H1 (cell line): ENCODE data around the gene ALDH1B1. TPM values are rescaled to one million over a fixed set of nuclear protein-coding genes. Genes with fewer than 3 reads are reported as not detected.

Source experiments
- CTCF ChIA-PET: fragments of 300-600 bp; sonication (Branson Sonifier 250); formaldehyde crosslinking; loops from one replicate; lab custom pipeline; 2021; ENCODE audit not compliant: partially characterized antibody; lab: Charles Lee
- POLR2A ChIA-PET: fragments of 300-600 bp; sonication (Branson Sonifier 250); formaldehyde crosslinking; loops from one replicate; lab custom pipeline; 2021; ENCODE audit warnings: inconsistent platforms; ENCODE audit not compliant: partially characterized antibody; lab: Charles Lee
- DNase-seq, 2 experiments: peaks; one replicate each; pipeline versions ENCODE4 v3.0.0 to v3.0.0-alpha.2; 2010 to 2022; ENCODE audit warnings: low spot score in 2 of 2, low read depth in 1 of 2, mixed read lengths in 1 of 2
- FAIRE-seq: peaks from 2 replicates; lab custom pipeline; 2011; peaks lifted over from hg19 to GRCh38; lab: Jason Lieb, UNC
- H2AFZ ChIP-seq: 2 replicates; pipeline ENCODE4 v1.8.1; 2012; ENCODE audit warnings: low read length, inconsistent platforms
- H2AK5ac ChIP-seq: 2 replicates; pipeline ENCODE4 v1.6.1; 2013; ENCODE audit warnings: low read depth, low read length
- H2BK120ac ChIP-seq: replicated peaks from 2 replicates; pipeline ENCODE3; 2013; ENCODE audit warnings: low read depth, low read length, inconsistent platforms
- H2BK12ac ChIP-seq: 2 replicates; pipeline ENCODE4 v1.6.1; 2013; ENCODE audit warnings: low read depth, low read length
- H2BK15ac ChIP-seq: 2 replicates; pipeline ENCODE4 v1.6.1; 2013; ENCODE audit warnings: low read length
- H2BK20ac ChIP-seq: 2 replicates; pipeline ENCODE4 v1.6.1; 2013; ENCODE audit warnings: low read length
- H2BK5ac ChIP-seq: 2 replicates; pipeline ENCODE4 v1.6.1; 2013; ENCODE audit warnings: low read depth, low read length
- H3K14ac ChIP-seq: 2 replicates; pipeline ENCODE4 v1.6.1; 2013; ENCODE audit warnings: inconsistent platforms; ENCODE audit not compliant: insufficient read length
- H3K18ac ChIP-seq: 2 replicates; pipeline ENCODE4 v1.6.1; 2013; ENCODE audit warnings: low read length; ENCODE audit errors: extremely low read depth
- H3K23ac ChIP-seq: 2 replicates; pipeline ENCODE4 v1.6.1; 2013; ENCODE audit warnings: inconsistent platforms; ENCODE audit not compliant: insufficient read length
- H3K23me2 ChIP-seq: 2 replicates; pipeline ENCODE4 v1.6.1; 2013; ENCODE audit warnings: low read depth, low read length
- H3K27ac ChIP-seq: 2 replicates; pipeline ENCODE4 v1.6.1; 2011; ENCODE audit warnings: low read depth, low read length, inconsistent platforms
- H3K27me3 ChIP-seq, 4 experiments: replicated peaks in 1 of 4; 1 replicate in 1 of 4; 2 replicates in 3 of 4; pipeline versions ENCODE4 v1.6.1 to v1.8.1; 2011 to 2013; ENCODE audit warnings: low read length in 3 of 4, mild to moderate bottlenecking in 3 of 4, inconsistent platforms in 2 of 4, mixed read lengths in 2 of 4, moderate library complexity in 1 of 4; ENCODE audit not compliant: control insufficient read depth in 3 of 4, insufficient read depth in 3 of 4; ENCODE audit errors: extremely low read depth in 1 of 4
- H3K36me3 ChIP-seq, 4 experiments: 2 replicates each; pipeline versions ENCODE4 v1.6.1 to v1.8.1; 2011 to 2013; ENCODE audit warnings: mild to moderate bottlenecking in 4 of 4, low read length in 3 of 4, moderate library complexity in 2 of 4, control low read depth in 1 of 4, inconsistent platforms in 1 of 4; ENCODE audit not compliant: insufficient read depth in 4 of 4, control insufficient read depth in 2 of 4
- H3K4ac ChIP-seq: replicated peaks from 2 replicates; pipeline ENCODE3; 2013; ENCODE audit warnings: low read length, low read depth, mixed read lengths, inconsistent platforms; ENCODE audit not compliant: insufficient read length
- H3K4me1 ChIP-seq, 4 experiments: replicated peaks in 1 of 4; 1 replicate in 1 of 4; 2 replicates in 3 of 4; pipeline versions ENCODE4 v1.6.1 to v1.8.1; 2011 to 2013; ENCODE audit warnings: low read length in 3 of 4, inconsistent platforms in 2 of 4, mixed read lengths in 1 of 4; ENCODE audit not compliant: insufficient read depth in 4 of 4, control insufficient read depth in 3 of 4
- H3K4me2 ChIP-seq, 2 experiments: 2 replicates each; pipeline versions ENCODE4 v1.6.1 to v1.8.1; 2011 to 2013; ENCODE audit warnings: low read depth in 2 of 2, low read length in 2 of 2, control low read depth in 1 of 2, inconsistent platforms in 1 of 2, mild to moderate bottlenecking in 1 of 2; ENCODE audit not compliant: insufficient read depth in 1 of 2
- H3K4me3 ChIP-seq, 4 experiments: fragments of 200-600, 300-600 bp in 1 of 4; sonication (generic), shearing (Covaris generic), sonication (Bioruptor Twin) in 1 of 4; 2 replicates each; pipeline versions ENCODE4 v1.5.1 to v1.8.1; 2011 to 2016; ENCODE audit warnings: low read length in 4 of 4, low read depth in 3 of 4, control low read depth in 2 of 4, inconsistent platforms in 2 of 4, mild to moderate bottlenecking in 2 of 4, mixed read lengths in 1 of 4, moderate library complexity in 1 of 4; ENCODE audit not compliant: insufficient read depth in 2 of 4; ENCODE audit errors: extremely low read depth in 1 of 4
- H3K56ac ChIP-seq: replicated peaks from 2 replicates; pipeline ENCODE3; 2013; ENCODE audit warnings: low read depth, mild to moderate bottlenecking, mixed read lengths, low read length, inconsistent platforms; ENCODE audit not compliant: insufficient read length
- H3K79me1 ChIP-seq: 2 replicates; pipeline ENCODE4 v1.6.1; 2013; ENCODE audit warnings: low read depth, low read length, control low read depth
- H3K79me2 ChIP-seq, 2 experiments: 2 replicates each; pipeline versions ENCODE4 v1.6.1 to v1.8.1; 2012 to 2013; ENCODE audit warnings: low read length in 2 of 2, mild to moderate bottlenecking in 2 of 2, inconsistent platforms in 1 of 2; ENCODE audit not compliant: insufficient read depth in 2 of 2, control insufficient read depth in 1 of 2
- H3K9ac ChIP-seq, 4 experiments: replicated peaks in 1 of 4; 1 replicate in 1 of 4; 2 replicates in 3 of 4; pipeline versions ENCODE4 v1.6.1 to v1.8.1; 2011 to 2013; ENCODE audit warnings: low read depth in 3 of 4, low read length in 3 of 4, control low read depth in 2 of 4, mild to moderate bottlenecking in 2 of 4, moderate library complexity in 2 of 4, inconsistent platforms in 1 of 4; ENCODE audit errors: extremely low read depth in 1 of 4
- H3K9me3 ChIP-seq, 2 experiments: 2 replicates each; pipeline versions ENCODE4 v1.6.1 to v1.8.1; 2012 to 2013; ENCODE audit warnings: mild to moderate bottlenecking in 2 of 2, moderate library complexity in 2 of 2, control low read depth in 1 of 2, inconsistent platforms in 1 of 2, low read depth in 1 of 2, low read length in 1 of 2, mixed read lengths in 1 of 2; ENCODE audit not compliant: insufficient read depth in 2 of 2
- H4K20me1 ChIP-seq, 2 experiments: replicated peaks in 1 of 2; 2 replicates each; pipeline versions ENCODE3 to v1.8.1; 2011 to 2013; ENCODE audit warnings: inconsistent platforms in 2 of 2, low read length in 2 of 2, mild to moderate bottlenecking in 1 of 2; ENCODE audit not compliant: insufficient read depth in 2 of 2, control insufficient read depth in 1 of 2
- H4K5ac ChIP-seq: 2 replicates; pipeline ENCODE4 v1.6.1; 2013; ENCODE audit warnings: low read length, low read depth, mixed read lengths, inconsistent platforms; ENCODE audit not compliant: insufficient read length
- H4K8ac ChIP-seq: 2 replicates; pipeline ENCODE4 v1.8.0; 2013; ENCODE audit warnings: mild to moderate bottlenecking, moderate library complexity, low read length, inconsistent platforms; ENCODE audit not compliant: insufficient read depth; ENCODE audit errors: extremely low read depth
- H4K91ac ChIP-seq: replicated peaks from 2 replicates; pipeline ENCODE3; 2013; ENCODE audit warnings: low read length, mixed read lengths, inconsistent platforms; ENCODE audit not compliant: insufficient read length
- ASH2L ChIP-seq: fragments of 200-600, 300-600 bp; sonication (generic); IDR thresholded peaks from one replicate; pipeline ENCODE4 v1.7.1; 2017; ENCODE audit warnings: low read length
- EP300 ChIP-seq, 2 experiments: IDR thresholded peaks; 1 replicate in 1 of 2; 2 replicates in 1 of 2; pipeline ENCODE4 v1.6.1; 2011 to 2012; ENCODE audit warnings: low read depth in 2 of 2, low read length in 2 of 2, mild to moderate bottlenecking in 2 of 2, borderline replicate concordance in 1 of 2, inconsistent platforms in 1 of 2, moderate library complexity in 1 of 2
- JUND ChIP-seq: IDR thresholded peaks from 2 replicates; pipeline ENCODE4 v1.6.1; 2011; ENCODE audit warnings: mild to moderate bottlenecking, improper control_type of control experiment, low read length
- POLR2AphosphoS5 ChIP-seq: IDR thresholded peaks from 2 replicates; pipeline ENCODE4 v1.6.1; 2011; ENCODE audit warnings: low read depth, low read length
- SAP30 ChIP-seq: fragments of 300-600 bp; sonication (generic); IDR thresholded peaks from 2 replicates; pipeline ENCODE4 v1.7.1; 2012; ENCODE audit warnings: low read length, moderate library complexity, mild to moderate bottlenecking, inconsistent platforms; ENCODE audit not compliant: insufficient read depth, insufficient replicate concordance
- SIX5 ChIP-seq: IDR thresholded peaks from 2 replicates; pipeline ENCODE4 v1.6.1; 2011; ENCODE audit warnings: mild to moderate bottlenecking, low read depth, low read length
- YY1 ChIP-seq: IDR thresholded peaks from 2 replicates; pipeline ENCODE4 v1.6.1; 2011; ENCODE audit warnings: low read depth, mild to moderate bottlenecking, low read length
- ZNF274 ChIP-seq: IDR thresholded peaks from 2 replicates; pipeline ENCODE4 v1.7.0; 2012; ENCODE audit warnings: low read length, borderline replicate concordance; ENCODE audit errors: extremely low read depth
- WGBS, 2 experiments: shearing (Covaris generic) in 1 of 2; methylation state at CpG; one replicate each; pipeline versions ENCODE4 v1.1.6 to v1.1.7; 2013 to 2015; ENCODE audit warnings: low lambda C conversion rate in 2 of 2, mixed read lengths in 2 of 2, inconsistent platforms in 1 of 2, low coverage in 1 of 2, missing lambda C conversion rate in 1 of 2; ENCODE audit not compliant: insufficient replicate concordance in 2 of 2, insufficient coverage in 1 of 2, insufficient read length in 1 of 2; ENCODE audit errors: extremely low coverage in 1 of 2, missing lambda C conversion rate in 1 of 2; 5-methylcytosine and 5-hydroxymethylcytosine counted together
- polyA plus RNA-seq, 7 experiments: library from polyadenylated mRNA; depleted of rRNA in 3 of 7; stranded (reverse) in 5 of 7; unstranded in 2 of 7; fragments of >200 nt in 5 of 7; fragments of 200-250 nt in 2 of 7; gene quantifications; 1 replicate in 5 of 7; 2 replicates in 1 of 7; 4 replicates in 1 of 7; pipeline versions ENCODE4 v1.2.1 to v1.2.3, GENCODE V29; 2011 to 2013; ENCODE audit warnings: missing spikeins in 2 of 7, mixed read lengths in 2 of 7
- total RNA-seq: library from RNA; stranded (reverse); fragmentation: NEBNext Ultra II Directional; extraction: Animal tissue kit (Norgen Biotek cat#: 25700); gene quantifications from 2 replicates; pipeline ENCODE4 v1.2.1, GENCODE V29; 2021
- TF ChIP-seq, protein P1 (sequence below): IDR thresholded peaks from 2 replicates; pipeline ENCODE4 v1.6.1; 2012; ENCODE audit warnings: low read length, inconsistent platforms

Gene ALDH1B1
- total and polyA plus RNA-seq, 2 of the 8 experiments (the other 6 are each of a cell fraction or from before 2014, with no cell fraction given): 41.6 to 78.7 TPM

DNA sequence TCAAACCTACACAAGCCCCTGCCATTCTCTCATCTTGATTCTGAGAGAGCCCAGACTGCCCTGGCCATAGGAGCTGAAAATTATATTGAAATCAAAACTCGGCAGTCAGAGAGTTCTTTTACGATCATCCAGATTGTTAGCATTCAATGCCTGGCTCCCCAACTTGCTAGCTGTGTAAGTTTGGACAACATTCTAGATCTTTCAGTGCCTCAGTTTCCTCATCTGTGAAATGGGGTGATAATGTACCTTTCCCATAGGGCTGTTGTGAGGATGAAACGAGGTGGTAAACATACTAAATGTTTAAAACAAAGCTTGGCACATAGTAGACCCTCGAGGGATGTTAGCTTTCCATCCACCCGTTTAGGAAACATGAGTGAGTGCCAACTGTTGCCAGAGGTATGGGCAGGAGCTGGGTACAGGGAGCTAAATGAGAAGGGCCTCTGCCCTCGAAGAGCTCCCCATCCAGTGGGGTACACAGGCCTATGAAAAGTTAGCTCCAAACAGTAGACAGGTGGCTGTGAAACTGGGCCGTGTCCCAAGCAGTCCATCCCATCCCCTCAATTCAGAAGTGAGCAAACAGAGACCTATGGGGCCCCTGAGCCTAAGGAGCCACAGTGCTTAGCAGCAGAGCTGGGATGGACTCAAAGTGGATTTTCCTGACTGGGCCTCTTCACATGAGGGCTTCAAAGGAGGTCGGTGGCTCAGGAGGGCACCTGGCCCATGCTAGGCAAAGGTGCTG, 49.0 kb downstream of the ALDH1B1 start:
- CTCF ChIA-PET: interaction anchor here (0.7 to 5.0 kb wide), 6 partner anchors 10 to 354 kb away, joined by 3 to 50 read pairs (median 4); no protein-coding TSS in a partner anchor
- TF ChIP-seq ZNF274 (no peak), SIX5 (no peak), JUND (no peak), ASH2L (no peak), YY1 (no peak), SAP30 (no peak), POLR2AphosphoS5 (no peak), EP300 (IDR thresholded peaks at IDR 0.05; ENCODE audit: borderline replicate concordance in 1 of 2, low read depth in 2 of 2, low read length in 2 of 2) (no peak)
- TF ChIP-seq, protein P1, sequence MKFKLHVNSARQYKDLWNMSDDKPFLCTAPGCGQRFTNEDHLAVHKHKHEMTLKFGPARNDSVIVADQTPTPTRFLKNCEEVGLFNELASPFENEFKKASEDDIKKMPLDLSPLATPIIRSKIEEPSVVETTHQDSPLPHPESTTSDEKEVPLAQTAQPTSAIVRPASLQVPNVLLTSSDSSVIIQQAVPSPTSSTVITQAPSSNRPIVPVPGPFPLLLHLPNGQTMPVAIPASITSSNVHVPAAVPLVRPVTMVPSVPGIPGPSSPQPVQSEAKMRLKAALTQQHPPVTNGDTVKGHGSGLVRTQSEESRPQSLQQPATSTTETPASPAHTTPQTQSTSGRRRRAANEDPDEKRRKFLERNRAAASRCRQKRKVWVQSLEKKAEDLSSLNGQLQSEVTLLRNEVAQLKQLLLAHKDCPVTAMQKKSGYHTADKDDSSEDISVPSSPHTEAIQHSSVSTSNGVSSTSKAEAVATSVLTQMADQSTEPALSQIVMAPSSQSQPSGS: no peak

More for the DNA sequence above, 49.0 kb downstream of the ALDH1B1 start:
- Histone ChIP-seq H4K91ac (no peak overlapping the region), H3K4me2 (no peak overlapping the region), H3K27me3 (no peaks in the 10 kb centered on the region), H3K9ac (no peak overlapping the region), H3K18ac (no peak overlapping the region), H3K23ac (no peak overlapping the region), H3K56ac (no peak overlapping the region), H2AK5ac (no peak overlapping the region), H2BK12ac (0 out of 2 replicates have a peak overlapping the region, but pooled peaks have one; percentile 41), H4K8ac (no peak overlapping the region; the same call in 1 of the 2 replicates), H3K79me2 (no peaks in the 10 kb centered on the region), H4K5ac (no peak overlapping the region), H3K23me2 (no peaks in the 10 kb centered on the region), H3K4me3 (no peak overlapping the region), H2BK20ac (no peak overlapping the region), H3K4me1 (no peaks in the 10 kb centered on the region), H2BK5ac (no peak overlapping the region), H3K9me3 (0 out of 4 replicates have a peak, but pooled peaks cover 0 to 5% of the 10 kb centered on the region in 2 experiments), H3K14ac (no peak overlapping the region), H2AFZ (no peak overlapping the region), H3K27ac (no peak overlapping the region), H4K20me1 (no peaks in the 10 kb centered on the region), H3K36me3 (no peaks in the 10 kb centered on the region), H2BK120ac (no peak overlapping the region), H3K4ac (no peak overlapping the region), H2BK15ac (no peak overlapping the region), H3K79me1 (no peaks in the 10 kb centered on the region)
- 87% methylated on average over 8 of the region's 8 CpGs; no CpG with 5 or more reads in 1 of the 2 experiments for WGBS, 2 experiments
- POLR2A ChIA-PET: interaction anchor here (1.9 kb wide), 1 partner anchor 15 kb away, joined by 4 read pairs; no protein-coding TSS in a partner anchor
- FAIRE-seq: no peak
- DNase-seq: no peak
